Right lobe of liver (tissue), 6 donors: Measurements from ENCODE around the gene RELN. TPM values are rescaled to one million over a fixed set of nuclear protein-coding genes. Genes with fewer than 3 reads are reported as not detected.

ENCODE experiments used
- ATAC-seq, 4 donors: fragments of 200-7000 bp; cut with Tn5 transposase; one replicate each; pipeline ENCODE4 v1.9.1; 2020; ENCODE audit warnings: mild to moderate bottlenecking in 4 of 4, moderate library complexity in 4 of 4
- DNase-seq, 3 donors: peaks; one replicate each; pipeline ENCODE4 v3.0.0-alpha.2; 2020
- H3K27ac ChIP-seq, 3 donors: fragments of 200-600 bp; one replicate each; pipeline ENCODE4 v1.8.0; 2022
- H3K27me3 ChIP-seq, 2 donors: fragments of 200-600 bp; one replicate each; pipeline ENCODE4 v1.8.0; 2022
- H3K36me3 ChIP-seq, 4 donors: fragments of 200-600 bp; sonication (generic) in 1 of 4; one replicate each; pipeline versions ENCODE4 v1.5.1 to v1.8.0; 2017 to 2022; ENCODE audit warnings: control low read depth in 1 of 4
- H3K4me1 ChIP-seq, 4 donors: fragments of 200-600 bp; sonication (generic) in 1 of 4; one replicate each; pipeline versions ENCODE4 v1.5.1 to v1.8.0; 2017 to 2022; ENCODE audit warnings: control low read depth in 1 of 4
- H3K4me3 ChIP-seq, 3 donors: fragments of 200-600 bp; one replicate each; pipeline ENCODE4 v1.8.0; 2022
- H3K9me3 ChIP-seq, 4 donors: fragments of 200-600 bp; sonication (generic) in 1 of 4; one replicate each; pipeline versions ENCODE4 v1.5.1 to v1.8.0; 2017 to 2022; ENCODE audit warnings: control low read depth in 1 of 4
- POLR2A ChIP-seq: fragments of 450-650 bp; IDR thresholded peaks from one replicate; pipeline ENCODE4 v1.6.1; 2017; ENCODE audit warnings: antibody characterized with exemption, mild to moderate bottlenecking
- WGBS: methylation state at CpG from one replicate; pipeline ENCODE4 v1.1.6; 2018; ENCODE audit warnings: low coverage, low lambda C conversion rate; ENCODE audit not compliant: insufficient coverage; ENCODE audit errors: missing lambda C conversion rate; 5-methylcytosine and 5-hydroxymethylcytosine counted together
- intact Hi-C, 2 donors: fragments of 100-400 bp; cut with DNase I; formaldehyde crosslinking; loops; one replicate each; pipeline versions ENCODE4 v1.11.2 to v1.14.1; 2022
- total RNA-seq, 6 experiments: library from RNA; depleted of rRNA in 2 of 6; stranded (reverse); fragments of >200 nt in 2 of 6; fragmentation: NEBNext Ultra II Directional in 3 of 6; extraction: Animal tissue kit (Norgen Biotek cat#: 25700) in 3 of 6; gene quantifications; one replicate each; pipeline versions ENCODE4 v1.1.0 to v1.2.4, GENCODE V29; 2016 to 2023
- TF ChIP-seq, protein P1 (sequence below), 4 donors: fragments of 200-600 bp in 3 of 4; fragments of 450-650 bp in 1 of 4; IDR thresholded peaks; one replicate each; pipeline versions ENCODE4 v1.5.1 to v1.8.0; 2016 to 2022; ENCODE audit warnings: antibody characterized with exemption in 4 of 4, mild to moderate bottlenecking in 2 of 4
- donor health status: DM: no; HTN: yes; CAD: no.
- donor health status: DM: no; HTN: no; CAD: no.
- donor health status: DM: no; HTN: no; CAD: no.
- donor health status: DM: no; HTN: yes; CAD: no.
- donor health status: DM: no; HTN: yes; CAD: no.

RELN gene
- total RNA-seq, 6 experiments from 2014 or later = 11.9 to 35.7 (median 18.9) TPM

DNA sequence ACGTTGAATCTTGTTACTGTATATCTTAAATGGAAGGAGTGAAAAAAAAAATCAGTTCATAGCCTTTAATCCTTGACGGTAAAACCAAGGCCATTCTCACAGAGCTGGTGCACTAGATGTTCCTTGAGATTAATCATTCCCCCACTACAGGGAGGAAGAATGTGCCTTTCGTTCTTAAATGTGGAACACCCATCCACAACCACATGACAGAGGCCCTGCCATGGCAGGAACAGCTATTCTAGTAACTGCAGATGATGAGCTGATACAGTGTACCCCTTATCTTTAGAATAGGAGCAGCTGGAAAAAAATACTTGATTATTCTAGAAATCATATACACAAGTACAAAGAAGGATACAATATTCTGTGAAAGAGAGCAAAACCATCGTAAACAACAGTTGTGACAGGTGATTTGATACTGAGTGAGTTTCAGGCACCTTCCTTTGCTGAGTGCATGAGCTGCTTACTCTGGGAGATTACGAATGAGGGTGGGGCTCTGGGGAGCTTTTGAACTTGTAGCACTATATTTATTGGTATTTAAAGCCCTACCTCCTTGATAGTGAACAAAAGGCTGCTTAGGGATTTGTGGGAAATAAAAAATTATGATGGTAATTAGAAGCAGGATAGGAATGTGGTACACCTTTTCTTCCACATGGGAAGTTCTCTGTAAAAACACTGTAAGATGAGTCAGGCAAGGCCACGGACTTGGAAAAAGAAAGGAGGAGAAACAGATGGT lies 299.1 kb downstream of the RELN start:
- no peak for TF ChIP-seq POLR2A
- WGBS = 76% methylated on average over 6 of the region's 6 CpGs

DNA sequence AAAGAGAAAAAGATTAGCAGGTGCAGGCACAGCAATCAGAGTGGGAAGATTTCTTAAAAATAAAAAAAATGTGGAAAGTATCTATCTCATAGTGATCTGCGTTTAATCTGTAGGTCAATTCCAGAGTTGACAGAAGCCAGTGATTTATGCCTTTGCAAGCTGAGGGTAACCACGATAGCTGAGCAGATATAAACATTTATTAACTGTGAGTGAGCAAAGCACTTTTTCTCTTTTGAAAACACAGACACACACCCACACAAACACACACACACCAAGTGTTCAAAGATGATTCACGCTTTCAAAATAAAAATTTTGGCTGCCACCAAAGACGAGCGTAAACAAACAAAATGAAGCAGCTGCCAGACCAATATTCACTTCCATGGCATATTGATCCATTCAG lies 300.2 kb downstream of the RELN start:
- no peaks in the 10 kb centered on the region for H3K36me3 ChIP-seq
- peak in 1 of 4 donors; percentile 72 for ATAC-seq
- H3K27ac ChIP-seq = no peak overlapping the region
- no peak for DNase-seq
- H3K4me3 ChIP-seq = no peak overlapping the region
- TF ChIP-seq POLR2A = no peak
- TF ChIP-seq, protein P1, sequence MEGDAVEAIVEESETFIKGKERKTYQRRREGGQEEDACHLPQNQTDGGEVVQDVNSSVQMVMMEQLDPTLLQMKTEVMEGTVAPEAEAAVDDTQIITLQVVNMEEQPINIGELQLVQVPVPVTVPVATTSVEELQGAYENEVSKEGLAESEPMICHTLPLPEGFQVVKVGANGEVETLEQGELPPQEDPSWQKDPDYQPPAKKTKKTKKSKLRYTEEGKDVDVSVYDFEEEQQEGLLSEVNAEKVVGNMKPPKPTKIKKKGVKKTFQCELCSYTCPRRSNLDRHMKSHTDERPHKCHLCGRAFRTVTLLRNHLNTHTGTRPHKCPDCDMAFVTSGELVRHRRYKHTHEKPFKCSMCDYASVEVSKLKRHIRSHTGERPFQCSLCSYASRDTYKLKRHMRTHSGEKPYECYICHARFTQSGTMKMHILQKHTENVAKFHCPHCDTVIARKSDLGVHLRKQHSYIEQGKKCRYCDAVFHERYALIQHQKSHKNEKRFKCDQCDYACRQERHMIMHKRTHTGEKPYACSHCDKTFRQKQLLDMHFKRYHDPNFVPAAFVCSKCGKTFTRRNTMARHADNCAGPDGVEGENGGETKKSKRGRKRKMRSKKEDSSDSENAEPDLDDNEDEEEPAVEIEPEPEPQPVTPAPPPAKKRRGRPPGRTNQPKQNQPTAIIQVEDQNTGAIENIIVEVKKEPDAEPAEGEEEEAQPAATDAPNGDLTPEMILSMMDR (IDR thresholded peaks at IDR 0.05) = no peak
- no peaks in the 10 kb centered on the region for H3K4me1 ChIP-seq
- intact Hi-C loops = no loop called here
- no peaks in the 10 kb centered on the region for H3K9me3 ChIP-seq
- WGBS = 33% methylated on average over 5 of the region's 5 CpGs
- H3K27me3 ChIP-seq = no peaks in the 10 kb centered on the region

More for the DNA sequence above, 299.1 kb downstream of the RELN start:
- no peaks in the 10 kb centered on the region for H3K36me3 ChIP-seq
- H3K9me3 ChIP-seq = no peaks in the 10 kb centered on the region
- no peak overlapping the region for H3K27ac ChIP-seq
- ATAC-seq = no peak
- no peaks in the 10 kb centered on the region for H3K4me1 ChIP-seq
- DNase-seq = no peak
- H3K27me3 ChIP-seq = no peaks in the 10 kb centered on the region
- H3K4me3 ChIP-seq = no peak overlapping the region
- intact Hi-C loops = no loop called here

DNA sequence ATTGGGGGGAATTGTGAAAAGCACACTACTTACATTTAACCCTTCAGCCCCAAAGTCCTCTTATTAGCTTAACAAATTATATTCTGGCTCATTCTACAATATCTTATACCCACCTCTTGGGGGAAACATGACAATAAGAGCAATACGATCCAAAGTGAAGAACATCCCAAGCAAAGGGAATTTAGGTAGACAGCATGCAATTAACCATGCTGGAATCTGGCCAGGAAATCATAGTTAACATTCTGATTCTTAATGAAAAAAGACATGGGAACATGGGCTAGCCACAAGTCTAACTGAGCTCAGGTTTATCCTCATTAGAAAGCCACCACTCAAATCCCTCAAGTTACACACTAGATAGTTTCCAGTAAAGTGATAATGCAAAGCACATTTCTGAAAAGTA lies 301.5 kb downstream of the RELN start:
- DNase-seq (no peak), ATAC-seq (no peak)
- Histone ChIP-seq H3K27ac (no peak overlapping the region), H3K4me3 (no peak overlapping the region), H3K9me3 (no peaks in the 10 kb centered on the region), H3K36me3 (no peaks in the 10 kb centered on the region), H3K4me1 (no peaks in the 10 kb centered on the region), H3K27me3 (no peaks in the 10 kb centered on the region)
- intact Hi-C loops = no loop called here
- WGBS = 89% methylated on average over 1 of the region's 1 CpG
- TF ChIP-seq, protein P1 (IDR thresholded peaks at IDR 0.05) = no peak
- TF ChIP-seq POLR2A = no peak

DNA sequence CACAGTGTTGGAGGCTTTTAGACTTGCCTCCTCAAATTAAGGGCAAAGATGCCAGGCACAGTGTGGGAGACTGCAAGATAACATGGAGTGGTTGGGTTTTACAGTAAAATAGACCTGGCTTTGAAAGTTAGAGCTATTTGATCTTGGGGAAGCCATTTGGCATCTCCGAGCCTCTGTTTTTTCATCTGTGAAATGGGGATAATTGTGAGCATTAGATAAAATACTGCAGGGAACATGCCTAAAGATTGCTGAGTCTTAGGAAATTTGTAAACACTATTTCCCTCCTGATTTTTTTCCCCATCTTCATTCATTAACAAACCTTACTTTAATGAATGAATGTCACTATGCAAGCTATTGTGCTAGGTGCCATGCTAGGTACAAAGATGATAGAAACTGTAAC lies 302.2 kb downstream of the RELN start:
- no peaks in the 10 kb centered on the region for H3K36me3 ChIP-seq
- no peak for ATAC-seq
- WGBS = 92% methylated on average over 1 of the region's 1 CpG
- no peak for TF ChIP-seq POLR2A
- TF ChIP-seq, protein P1 (IDR thresholded peaks at IDR 0.05) = no peak
- H3K9me3 ChIP-seq = no peaks in the 10 kb centered on the region
- no peaks in the 10 kb centered on the region for H3K4me1 ChIP-seq
- intact Hi-C loops = no loop called here
- H3K4me3 ChIP-seq = no peak overlapping the region
- H3K27ac ChIP-seq = no peak overlapping the region
- H3K27me3 ChIP-seq = no peaks in the 10 kb centered on the region
- no peak for DNase-seq

DNA sequence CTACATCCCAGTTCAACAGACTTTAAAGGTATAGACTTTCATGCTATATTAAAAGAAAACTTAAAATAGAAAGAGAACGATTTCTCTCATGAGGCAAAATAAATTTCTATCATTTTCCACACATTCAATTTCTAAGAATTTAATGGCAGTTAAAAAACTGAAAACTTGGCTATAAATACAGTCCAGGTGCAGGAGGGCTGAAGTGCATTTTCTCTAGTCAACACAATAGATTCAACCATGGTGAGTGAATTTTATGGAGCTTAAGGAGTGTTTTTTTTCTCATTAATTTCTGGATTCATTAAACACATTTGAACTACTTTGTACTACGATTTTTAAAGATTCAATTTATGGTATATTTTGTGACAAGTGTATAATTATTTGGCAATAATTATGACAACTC lies 302.7 kb downstream of the RELN start:
- DNase-seq = no peak
- TF ChIP-seq, protein P1 (IDR thresholded peaks at IDR 0.05) = no peak
- TF ChIP-seq POLR2A = no peak
- no peaks in the 10 kb centered on the region for H3K27me3 ChIP-seq
- no peak overlapping the region for H3K27ac ChIP-seq
- 58% methylated on average over 2 of the region's 2 CpGs for WGBS
- H3K36me3 ChIP-seq = no peaks in the 10 kb centered on the region
- ATAC-seq = no peak
- H3K9me3 ChIP-seq = no peaks in the 10 kb centered on the region
- no peak overlapping the region for H3K4me3 ChIP-seq
- H3K4me1 ChIP-seq = no peaks in the 10 kb centered on the region
- intact Hi-C loops = no loop called here
